HEK293 (cell line): ENCODE results near the gene LTC4S.

ENCODE experiments used
- CTCF ChIA-PET: fragments of 350-600 bp; formaldehyde crosslinking; extraction: SDS; loops from one replicate; lab custom pipeline; 2021; ENCODE audit warnings: antibody characterized with exemption; lab: Yijun Ruan, JAX
- POLR2A ChIA-PET: fragments of 300-600 bp; formaldehyde crosslinking; extraction: SDS; loops from one replicate; lab custom pipeline; 2020; ENCODE audit warnings: antibody characterized with exemption, inconsistent platforms; lab: Yijun Ruan, JAX
- H3K27ac ChIP-seq: fragments of 200-500 bp; sonication (Bioruptor generic); 2 replicates; pipeline ENCODE4 v1.5.1; 2014; ENCODE audit warnings: low read depth, low read length, control low read depth, inconsistent platforms; ENCODE audit errors: extremely low read depth
- H3K36me3 ChIP-seq, 2 experiments: fragments of 200-500 bp in 1 of 2; sonication (Bioruptor generic) in 1 of 2; 1 replicate in 1 of 2; 2 replicates in 1 of 2; pipeline ENCODE4 v1.5.1; 2014 to 2017; ENCODE audit warnings: inconsistent platforms in 2 of 2, low read length in 2 of 2; ENCODE audit not compliant: control insufficient read depth in 2 of 2, insufficient read depth in 1 of 2
- H3K4me1 ChIP-seq: fragments of 200-500 bp; sonication (Bioruptor generic); 2 replicates; pipeline ENCODE4 v1.5.1; 2014; ENCODE audit warnings: mild to moderate bottlenecking, low read length, inconsistent platforms; ENCODE audit not compliant: control insufficient read depth, insufficient read depth
- H3K4me3 ChIP-seq: 2 replicates; pipeline ENCODE4 v1.5.1; 2011; ENCODE audit warnings: low read depth, mild to moderate bottlenecking, control low read depth, low read length, moderate library complexity
- H3K9me3 ChIP-seq: fragments of 200-500 bp; sonication (Bioruptor generic); 2 replicates; pipeline ENCODE4 v1.5.1; 2014; ENCODE audit warnings: low read depth, low read length, inconsistent platforms; ENCODE audit not compliant: control insufficient read depth, insufficient read depth
- GLIS2 ChIP-seq: fragments of 450-650 bp; formaldehyde crosslinking; IDR thresholded peaks from 2 replicates; pipeline ENCODE4 v1.5.1; 2016; ENCODE audit warnings: missing biosample characterization, missing genetic modification characterization
- KLF8 ChIP-seq: fragments of 450-650 bp; formaldehyde crosslinking; IDR thresholded peaks from 2 replicates; pipeline ENCODE4 v1.5.1; 2016; ENCODE audit warnings: missing biosample characterization, missing genetic modification characterization
- MEIS1 ChIP-seq: sonication (generic); formaldehyde crosslinking; IDR thresholded peaks from 2 replicates; pipeline ENCODE4 v1.8.1; 2022; ENCODE audit warnings: missing genetic modification reagents, mild to moderate bottlenecking, borderline replicate concordance
- MZF1 ChIP-seq: fragments of 450-650 bp; formaldehyde crosslinking; IDR thresholded peaks from 2 replicates; pipeline ENCODE4 v1.5.1; 2017; ENCODE audit warnings: missing biosample characterization, missing genetic modification characterization, borderline replicate concordance
- PRDM1 ChIP-seq: fragments of 450-650 bp; formaldehyde crosslinking; IDR thresholded peaks from 2 replicates; pipeline ENCODE4; 2016; ENCODE audit warnings: missing biosample characterization, missing genetic modification characterization
- SP3 ChIP-seq: fragments of 450-650 bp; formaldehyde crosslinking; IDR thresholded peaks from 2 replicates; pipeline ENCODE4 v1.5.1; 2016; ENCODE audit warnings: missing biosample characterization, missing genetic modification characterization
- ZBTB17 ChIP-seq: fragments of 450-650 bp; formaldehyde crosslinking; IDR thresholded peaks from 2 replicates; pipeline ENCODE4 v1.5.1; 2016; ENCODE audit warnings: missing biosample characterization, missing genetic modification characterization
- ZBTB20 ChIP-seq: fragments of 450-650 bp; formaldehyde crosslinking; IDR thresholded peaks from 2 replicates; pipeline ENCODE4 v1.5.1; 2016; ENCODE audit warnings: missing biosample characterization, missing genetic modification characterization
- ZBTB48 ChIP-seq: fragments of 450-650 bp; formaldehyde crosslinking; IDR thresholded peaks from 2 replicates; pipeline ENCODE4 v1.5.1; 2016; ENCODE audit warnings: missing biosample characterization, missing genetic modification characterization
- ZBTB7A ChIP-seq: fragments of 450-650 bp; formaldehyde crosslinking; IDR thresholded peaks from 2 replicates; pipeline ENCODE4 v1.5.1; 2016; ENCODE audit warnings: low read depth, missing biosample characterization, missing genetic modification characterization
- ZBTB8A ChIP-seq: fragments of 450-650 bp; formaldehyde crosslinking; IDR thresholded peaks from 2 replicates; pipeline ENCODE4 v1.5.1; 2016; ENCODE audit warnings: missing biosample characterization, missing genetic modification characterization
- ZEB2 ChIP-seq: fragments of 450-650 bp; formaldehyde crosslinking; IDR thresholded peaks from 2 replicates; pipeline ENCODE4 v1.5.1; 2016; ENCODE audit warnings: missing biosample characterization, missing genetic modification characterization
- ZFP41 ChIP-seq: fragments of 450-650 bp; formaldehyde crosslinking; IDR thresholded peaks from 2 replicates; pipeline ENCODE4 v1.5.1; 2016; ENCODE audit warnings: missing biosample characterization, missing genetic modification characterization, borderline replicate concordance
- ZNF112 ChIP-seq: fragments of 450-650 bp; formaldehyde crosslinking; IDR thresholded peaks from 2 replicates; pipeline ENCODE4 v1.5.0; 2017; ENCODE audit warnings: missing biosample characterization, missing genetic modification characterization
- ZNF2 ChIP-seq: fragments of 450-650 bp; formaldehyde crosslinking; IDR thresholded peaks from 2 replicates; pipeline ENCODE4 v1.5.1; 2016; ENCODE audit warnings: missing biosample characterization, missing genetic modification characterization
- ZNF214 ChIP-seq: fragments of 450-650 bp; formaldehyde crosslinking; IDR thresholded peaks from 2 replicates; pipeline ENCODE4 v1.5.1; 2017; ENCODE audit warnings: missing biosample characterization, mild to moderate bottlenecking, missing genetic modification characterization, borderline replicate concordance
- ZNF223 ChIP-seq: fragments of 450-650 bp; formaldehyde crosslinking; IDR thresholded peaks from 2 replicates; pipeline ENCODE4 v1.5.1; 2016; ENCODE audit warnings: missing biosample characterization, missing genetic modification characterization
- ZNF341 ChIP-seq: fragments of 450-650 bp; formaldehyde crosslinking; IDR thresholded peaks from 2 replicates; pipeline ENCODE4; 2016; ENCODE audit warnings: low read depth, missing biosample characterization, missing genetic modification characterization
- ZNF398 ChIP-seq: fragments of 450-650 bp; formaldehyde crosslinking; IDR thresholded peaks from 2 replicates; pipeline ENCODE4 v1.5.1; 2017; ENCODE audit warnings: missing biosample characterization, missing genetic modification characterization
- ZNF426 ChIP-seq: fragments of 450-650 bp; formaldehyde crosslinking; IDR thresholded peaks from 2 replicates; pipeline ENCODE4 v1.5.1; 2017; ENCODE audit warnings: missing biosample characterization, missing genetic modification characterization, mild to moderate bottlenecking, inconsistent platforms, moderate library complexity
- ZNF449 ChIP-seq: fragments of 450-650 bp; formaldehyde crosslinking; IDR thresholded peaks from 2 replicates; pipeline ENCODE4 v1.5.1; 2017; ENCODE audit warnings: missing biosample characterization, mild to moderate bottlenecking, missing genetic modification characterization, moderate library complexity
- ZNF621 ChIP-seq: fragments of 450-650 bp; formaldehyde crosslinking; IDR thresholded peaks from 2 replicates; pipeline ENCODE4 v1.5.1; 2017; ENCODE audit warnings: missing biosample characterization, missing genetic modification characterization
- ZNF660 ChIP-seq: fragments of 450-650 bp; IDR thresholded peaks from 2 replicates; pipeline ENCODE4 v1.5.1; 2018; ENCODE audit warnings: missing biosample characterization, mild to moderate bottlenecking, missing genetic modification characterization
- TF ChIP-seq, protein P1 (sequence below): IDR thresholded peaks from 2 replicates; pipeline ENCODE4 v1.6.1; 2011; ENCODE audit warnings: mild to moderate bottlenecking, low read depth, low read length, borderline replicate concordance
- TF ChIP-seq, protein P2 (sequence below): fragments of 450-650 bp; formaldehyde crosslinking; IDR thresholded peaks from 2 replicates; pipeline ENCODE4 v1.5.1; 2016; ENCODE audit warnings: missing biosample characterization, missing genetic modification characterization
- TF ChIP-seq, protein P3 (sequence below): fragments of 450-650 bp; formaldehyde crosslinking; IDR thresholded peaks from 2 replicates; pipeline ENCODE4 v1.5.1; 2017; ENCODE audit warnings: missing biosample characterization, missing genetic modification characterization

The LTC4S gene

GRCh38 chr5:179795049-179795862, 1.5 kb downstream of the LTC4S start (continued):
- TF ChIP-seq, protein P1, sequence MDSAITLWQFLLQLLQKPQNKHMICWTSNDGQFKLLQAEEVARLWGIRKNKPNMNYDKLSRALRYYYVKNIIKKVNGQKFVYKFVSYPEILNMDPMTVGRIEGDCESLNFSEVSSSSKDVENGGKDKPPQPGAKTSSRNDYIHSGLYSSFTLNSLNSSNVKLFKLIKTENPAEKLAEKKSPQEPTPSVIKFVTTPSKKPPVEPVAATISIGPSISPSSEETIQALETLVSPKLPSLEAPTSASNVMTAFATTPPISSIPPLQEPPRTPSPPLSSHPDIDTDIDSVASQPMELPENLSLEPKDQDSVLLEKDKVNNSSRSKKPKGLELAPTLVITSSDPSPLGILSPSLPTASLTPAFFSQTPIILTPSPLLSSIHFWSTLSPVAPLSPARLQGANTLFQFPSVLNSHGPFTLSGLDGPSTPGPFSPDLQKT = no peak
- peak; percentile 68 for TF ChIP-seq SP3 (tag by site-specific recombination)
- TF ChIP-seq, all 188 proteins: peak for 22

GRCh38 chr5:179795863-179796833, 2.4 kb downstream of the LTC4S start:
- H3K36me3 ChIP-seq = peaks cover 0 to 44% of the 10 kb centered on the region in 2 experiments; a peak in 1 of 3 replicates
- H3K9me3 ChIP-seq = no peaks in the 10 kb centered on the region
- ChIA-PET POLR2A (interaction anchor here (1.0 to 2.3 kb wide), 8 partner anchors 10 to 173 kb away, joined by 4 to 15 read pairs (median 6); partner anchors contain the start of genes HNRNPH1 and SQSTM1), CTCF (interaction anchor here (0.5 to 1.1 kb wide), 7 partner anchors 14 to 393 kb away, joined by 3 to 4 read pairs (median 3); no protein-coding TSS in a partner anchor)
- peak overlapping the region; percentile 85 for H3K27ac ChIP-seq
- H3K4me1 ChIP-seq = no peaks in the 10 kb centered on the region
- peak overlapping the region; percentile 65 for H3K4me3 ChIP-seq
- TF ChIP-seq, protein P2, sequence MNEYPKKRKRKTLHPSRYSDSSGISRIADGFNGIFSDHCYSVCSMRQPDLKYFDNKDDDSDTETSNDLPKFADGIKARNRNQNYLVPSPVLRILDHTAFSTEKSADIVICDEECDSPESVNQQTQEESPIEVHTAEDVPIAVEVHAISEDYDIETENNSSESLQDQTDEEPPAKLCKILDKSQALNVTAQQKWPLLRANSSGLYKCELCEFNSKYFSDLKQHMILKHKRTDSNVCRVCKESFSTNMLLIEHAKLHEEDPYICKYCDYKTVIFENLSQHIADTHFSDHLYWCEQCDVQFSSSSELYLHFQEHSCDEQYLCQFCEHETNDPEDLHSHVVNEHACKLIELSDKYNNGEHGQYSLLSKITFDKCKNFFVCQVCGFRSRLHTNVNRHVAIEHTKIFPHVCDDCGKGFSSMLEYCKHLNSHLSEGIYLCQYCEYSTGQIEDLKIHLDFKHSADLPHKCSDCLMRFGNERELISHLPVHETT (tag by site-specific recombination) = no peak
- TF ChIP-seq ZNF621 (tag by site-specific recombination) (no peak), ZNF112 (no peak), GLIS2 (tag by site-specific recombination) (peak; percentile 71; the same call in 1 of the 2 replicates), MZF1 (0 out of 2 replicates have a peak, but pooled peaks have one; percentile 42), ZNF449 (tag by site-specific recombination) (0 out of 2 replicates have a peak, but pooled peaks have one; percentile 44), ZNF223 (tag by site-specific recombination) (no peak), ZBTB17 (tag by site-specific recombination) (peak; percentile 33), ZBTB7A (tag by site-specific recombination) (no peak), ZNF2 (tag by site-specific recombination) (peak; percentile 67; the same call in 1 of the 2 replicates), MEIS1 (CRISPR knock-in tag) (peak; percentile 18; the same call in 1 of the 2 replicates), ZNF426 (no peak), ZFP41 (tag by site-specific recombination) (no peak), ZNF214 (tag by site-specific recombination) (no peak), ZBTB8A (tag by site-specific recombination) (peak; percentile 94), ZNF341 (tag by site-specific recombination) (peak; percentile 55; the same call in 1 of the 2 replicates), ZBTB48 (tag by site-specific recombination) (0 out of 2 replicates have a peak, but pooled peaks have one; percentile 14), ZBTB20 (tag by site-specific recombination) (peak; percentile 84), ZNF398 (tag by site-specific recombination) (0 out of 2 replicates have a peak, but pooled peaks have one; percentile 29), PRDM1 (tag by site-specific recombination) (no peak), KLF8 (tag by site-specific recombination) (peak; percentile 62), ZEB2 (tag by site-specific recombination) (peak; percentile 46), ZNF660 (tag by site-specific recombination) (peak; percentile 93)
- TF ChIP-seq, protein P3, sequence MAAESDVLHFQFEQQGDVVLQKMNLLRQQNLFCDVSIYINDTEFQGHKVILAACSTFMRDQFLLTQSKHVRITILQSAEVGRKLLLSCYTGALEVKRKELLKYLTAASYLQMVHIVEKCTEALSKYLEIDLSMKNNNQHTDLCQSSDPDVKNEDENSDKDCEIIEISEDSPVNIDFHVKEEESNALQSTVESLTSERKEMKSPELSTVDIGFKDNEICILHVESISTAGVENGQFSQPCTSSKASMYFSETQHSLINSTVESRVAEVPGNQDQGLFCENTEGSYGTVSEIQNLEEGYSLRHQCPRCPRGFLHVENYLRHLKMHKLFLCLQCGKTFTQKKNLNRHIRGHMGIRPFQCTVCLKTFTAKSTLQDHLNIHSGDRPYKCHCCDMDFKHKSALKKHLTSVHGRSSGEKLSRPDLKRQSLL (tag by site-specific recombination) = peak; percentile 83
